HepG2 (cell line): ENCODE results near the gene FAM222B. TPM values are rescaled to one million over a fixed set of nuclear protein-coding genes. Genes with fewer than 3 reads are reported as not detected.
A peak's percentile ranks its signal among the peaks of the same experiment; 100 is the strongest.

Experiments
- BHLHE40 ChIP-seq: IDR thresholded peaks from 2 replicates; pipeline ENCODE4 v1.6.1; 2011; ENCODE audit warnings: low read length, improper control_type of control experiment
- CCAR2 ChIP-seq: fragments of 200-400 bp; formaldehyde crosslinking; optimal IDR thresholded peaks from 2 replicates; pipeline ENCODE3; 2018; ENCODE audit warnings: low read depth, mild to moderate bottlenecking, low read length, moderate library complexity
- CCDC6 ChIP-seq: sonication (generic); formaldehyde crosslinking; IDR thresholded peaks from 2 replicates; pipeline ENCODE4 v1.8.1; 2022; ENCODE audit warnings: mild to moderate bottlenecking, missing genetic modification reagents, moderate library complexity
- CENPT ChIP-seq: sonication (generic); formaldehyde crosslinking; IDR thresholded peaks from 2 replicates; pipeline ENCODE4 v1.8.0; 2022; ENCODE audit warnings: low read depth, mild to moderate bottlenecking, moderate library complexity, missing genetic modification reagents
- FOSL1 ChIP-seq: sonication (generic); formaldehyde crosslinking; IDR thresholded peaks from 2 replicates; pipeline ENCODE4 v1.9.0; 2021; ENCODE audit warnings: missing genetic modification reagents, borderline replicate concordance
- GATA4 ChIP-seq: sonication (generic); IDR thresholded peaks from 2 replicates; pipeline ENCODE4 v1.6.1; 2016; ENCODE audit warnings: antibody characterized with exemption, low read depth, borderline replicate concordance
- NFE2L2 ChIP-seq: fragments of 150-350 bp; IDR thresholded peaks from 2 replicates; pipeline ENCODE4 v1.6.1; 2014; ENCODE audit warnings: low read length
- PRPF4 ChIP-seq: fragments of 200-400 bp; formaldehyde crosslinking; IDR thresholded peaks from 2 replicates; pipeline ENCODE4 v1.6.1; 2016; ENCODE audit warnings: low read length, low read depth; ENCODE audit not compliant: poor library complexity, severe bottlenecking
- SSRP1 ChIP-seq: IDR thresholded peaks from 2 replicates; pipeline ENCODE4 v1.6.1; 2016; ENCODE audit warnings: control low read depth
- TBX2 ChIP-seq: sonication (generic); formaldehyde crosslinking; IDR thresholded peaks from 2 replicates; pipeline ENCODE4 v1.5.0; 2020; ENCODE audit warnings: missing genetic modification reagents, mild to moderate bottlenecking, borderline replicate concordance
- XBP1 ChIP-seq: sonication (generic); formaldehyde crosslinking; IDR thresholded peaks from 2 replicates; pipeline ENCODE4 v1.5.0; 2020; ENCODE audit warnings: missing genetic modification reagents
- ZBTB42 ChIP-seq: sonication (generic); formaldehyde crosslinking; IDR thresholded peaks from 2 replicates; pipeline ENCODE4 v1.5.0; 2020; ENCODE audit warnings: mild to moderate bottlenecking, missing genetic modification reagents
- ZNF224 ChIP-seq: sonication (generic); formaldehyde crosslinking; IDR thresholded peaks from 2 replicates; pipeline ENCODE4 v1.5.0; 2020; ENCODE audit warnings: mild to moderate bottlenecking, missing genetic modification reagents
- ZNF598 ChIP-seq: sonication (generic); formaldehyde crosslinking; IDR thresholded peaks from 2 replicates; pipeline ENCODE4 v1.5.1; 2020; ENCODE audit warnings: mild to moderate bottlenecking, missing genetic modification reagents, borderline replicate concordance
- ZNF607 ChIP-seq: sonication (generic); formaldehyde crosslinking; IDR thresholded peaks from 2 replicates; pipeline ENCODE4 v1.5.1; 2020; ENCODE audit warnings: missing genetic modification reagents, mild to moderate bottlenecking, borderline replicate concordance
- ZNF644 ChIP-seq: IDR thresholded peaks from 2 replicates; pipeline ENCODE4 v1.6.1; 2016; ENCODE audit warnings: low read depth
- ZNF7 ChIP-seq: IDR thresholded peaks from 2 replicates; pipeline ENCODE4 v1.6.1; 2016; ENCODE audit warnings: missing biosample characterization, missing genetic modification reagents
- polyA plus RNA-seq, 8 experiments: library from polyadenylated mRNA; depleted of rRNA in 3 of 8; stranded (reverse) in 7 of 8; unstranded in 1 of 8; fragments of >200 nt; fragmentation: Illumina TruSeq in 4 of 8; extraction: Trizol in 4 of 8; gene quantifications; 2 replicates each; pipeline versions ENCODE4 v1.2.1 to v1.2.3, GENCODE V29; 2011 to 2016; ENCODE audit warnings: low read depth in 4 of 8, missing spikeins in 1 of 8, mixed read lengths in 1 of 8; ENCODE audit not compliant: insufficient read depth in 1 of 8
- total RNA-seq, 5 experiments: library from RNA; depleted of rRNA; stranded (reverse); fragments of >200 nt; fragmentation: Illumina TruSeq; extraction: Trizol; gene quantifications; 2 replicates each; pipeline ENCODE4 v1.2.3, GENCODE V29; 2016; ENCODE audit warnings: low read depth in 1 of 5
- TF ChIP-seq, protein P1 (sequence below): sonication (generic); formaldehyde crosslinking; IDR thresholded peaks from 2 replicates; pipeline ENCODE4 v1.5.1; 2020; ENCODE audit warnings: missing genetic modification reagents, mild to moderate bottlenecking, borderline replicate concordance
- TF ChIP-seq, protein P2 (sequence below): sonication (generic); formaldehyde crosslinking; IDR thresholded peaks from 2 replicates; pipeline ENCODE4 v1.4.0; 2020; ENCODE audit warnings: missing genetic modification reagents
- TF ChIP-seq, protein P3 (sequence below): sonication (generic); formaldehyde crosslinking; IDR thresholded peaks from 2 replicates; pipeline ENCODE4 v1.5.0; 2020; ENCODE audit warnings: mild to moderate bottlenecking, missing genetic modification reagents, borderline replicate concordance
- TF ChIP-seq, protein P4 (sequence below): sonication (generic); formaldehyde crosslinking; IDR thresholded peaks from 2 replicates; pipeline ENCODE4 v1.4.0; 2020; ENCODE audit warnings: mild to moderate bottlenecking, missing genetic modification reagents
- TF ChIP-seq, protein P5 (sequence below): IDR thresholded peaks from 2 replicates; pipeline ENCODE4 v1.6.1; 2016; ENCODE audit warnings: missing compliant biosample characterization, missing genetic modification reagents, borderline replicate concordance

The FAM222B gene
- total and polyA plus RNA-seq, 2 of the 13 experiments (the other 11 are each of a cell fraction or from before 2014, with no cell fraction given) = 3.5 to 7.3 TPM

DNA sequence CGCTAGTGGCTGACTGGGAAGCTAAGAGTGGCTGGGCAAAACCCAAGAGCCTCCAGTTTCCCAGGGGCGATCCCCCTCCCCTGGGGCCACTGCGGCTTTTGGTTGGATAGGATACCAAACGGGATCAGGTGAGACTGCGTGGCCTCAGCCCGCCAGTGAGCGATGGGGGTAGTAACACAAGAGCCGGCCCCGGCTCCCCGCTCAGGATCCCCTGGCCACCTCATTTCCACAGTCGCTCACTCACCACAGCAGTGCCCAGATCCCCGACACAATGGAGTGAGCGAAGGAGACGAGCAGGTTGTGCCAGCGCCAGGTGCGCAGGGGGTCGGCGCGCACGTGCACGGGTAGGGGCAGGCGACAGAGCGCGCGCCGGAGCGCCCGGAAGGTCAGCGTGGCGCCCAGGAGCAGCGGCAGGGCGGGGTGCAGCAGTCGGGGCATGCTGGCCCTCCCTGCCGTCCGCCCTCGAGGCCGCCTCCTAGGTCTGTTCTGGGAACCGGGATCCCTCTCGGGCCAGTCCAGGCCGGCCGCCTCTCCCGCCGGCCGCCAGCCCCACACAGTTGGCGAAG, 116.8 kb downstream of the FAM222B start (continued):
- TF ChIP-seq, protein P1, sequence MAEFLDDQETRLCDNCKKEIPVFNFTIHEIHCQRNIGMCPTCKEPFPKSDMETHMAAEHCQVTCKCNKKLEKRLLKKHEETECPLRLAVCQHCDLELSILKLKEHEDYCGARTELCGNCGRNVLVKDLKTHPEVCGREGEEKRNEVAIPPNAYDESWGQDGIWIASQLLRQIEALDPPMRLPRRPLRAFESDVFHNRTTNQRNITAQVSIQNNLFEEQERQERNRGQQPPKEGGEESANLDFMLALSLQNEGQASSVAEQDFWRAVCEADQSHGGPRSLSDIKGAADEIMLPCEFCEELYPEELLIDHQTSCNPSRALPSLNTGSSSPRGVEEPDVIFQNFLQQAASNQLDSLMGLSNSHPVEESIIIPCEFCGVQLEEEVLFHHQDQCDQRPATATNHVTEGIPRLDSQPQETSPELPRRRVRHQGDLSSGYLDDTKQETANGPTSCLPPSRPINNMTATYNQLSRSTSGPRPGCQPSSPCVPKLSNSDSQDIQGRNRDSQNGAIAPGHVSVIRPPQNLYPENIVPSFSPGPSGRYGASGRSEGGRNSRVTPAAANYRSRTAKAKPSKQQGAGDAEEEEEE = no peak
- TF ChIP-seq CCAR2 (no peak), ZBTB42 (CRISPR knock-in tag) (peak; percentile 42; the same call in 1 of the 2 replicates), CCDC6 (peak; percentile 47; the same call in 1 of the 2 replicates), BHLHE40 (peak; percentile 89), CENPT (CRISPR knock-in tag) (peak; percentile 94; the same call in 1 of the 2 replicates), PRPF4 (no peak), FOSL1 (CRISPR knock-in tag) (0 out of 2 replicates have a peak, but pooled peaks have one; percentile 6), ZNF607 (no peak; the same call in 1 of the 2 replicates), XBP1 (no peak), GATA4 (no peak), TBX2 (CRISPR knock-in tag) (peak; percentile 69), ZNF598 (peak; percentile 40; the same call in 1 of the 2 replicates), ZNF224 (CRISPR knock-in tag) (0 out of 2 replicates have a peak, but pooled peaks have one; percentile 20), ZNF644 (CRISPR knock-in tag) (no peak), SSRP1 (CRISPR knock-in tag) (no peak; the same call in 1 of the 2 replicates), ZNF7 (CRISPR knock-in tag) (no peak), NFE2L2 (no peak)
- TF ChIP-seq, protein P2, sequence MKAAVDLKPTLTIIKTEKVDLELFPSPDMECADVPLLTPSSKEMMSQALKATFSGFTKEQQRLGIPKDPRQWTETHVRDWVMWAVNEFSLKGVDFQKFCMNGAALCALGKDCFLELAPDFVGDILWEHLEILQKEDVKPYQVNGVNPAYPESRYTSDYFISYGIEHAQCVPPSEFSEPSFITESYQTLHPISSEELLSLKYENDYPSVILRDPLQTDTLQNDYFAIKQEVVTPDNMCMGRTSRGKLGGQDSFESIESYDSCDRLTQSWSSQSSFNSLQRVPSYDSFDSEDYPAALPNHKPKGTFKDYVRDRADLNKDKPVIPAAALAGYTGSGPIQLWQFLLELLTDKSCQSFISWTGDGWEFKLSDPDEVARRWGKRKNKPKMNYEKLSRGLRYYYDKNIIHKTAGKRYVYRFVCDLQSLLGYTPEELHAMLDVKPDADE (CRISPR knock-in tag) = 0 out of 2 replicates have a peak, but pooled peaks have one; percentile 80
- TF ChIP-seq, protein P3, sequence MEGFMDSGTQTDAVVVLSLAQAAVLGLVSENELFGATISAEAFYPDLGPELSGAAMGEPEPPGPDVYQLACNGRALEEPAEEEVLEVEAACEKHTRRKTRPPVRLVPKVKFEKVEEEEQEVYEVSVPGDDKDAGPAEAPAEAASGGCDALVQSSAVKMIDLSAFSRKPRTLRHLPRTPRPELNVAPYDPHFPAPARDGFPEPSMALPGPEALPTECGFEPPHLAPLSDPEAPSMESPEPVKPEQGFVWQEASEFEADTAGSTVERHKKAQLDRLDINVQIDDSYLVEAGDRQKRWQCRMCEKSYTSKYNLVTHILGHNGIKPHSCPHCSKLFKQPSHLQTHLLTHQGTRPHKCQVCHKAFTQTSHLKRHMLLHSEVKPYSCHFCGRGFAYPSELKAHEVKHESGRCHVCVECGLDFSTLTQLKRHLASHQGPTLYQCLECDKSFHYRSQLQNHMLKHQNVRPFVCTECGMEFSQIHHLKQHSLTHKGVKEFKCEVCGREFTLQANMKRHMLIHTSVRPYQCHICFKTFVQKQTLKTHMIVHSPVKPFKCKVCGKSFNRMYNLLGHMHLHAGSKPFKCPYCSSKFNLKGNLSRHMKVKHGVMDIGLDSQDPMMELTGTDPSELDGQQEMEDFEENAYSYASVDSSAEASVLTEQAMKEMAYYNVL (CRISPR knock-in tag) = 0 out of 2 replicates have a peak, but pooled peaks have one; percentile 9
- TF ChIP-seq, protein P4, sequence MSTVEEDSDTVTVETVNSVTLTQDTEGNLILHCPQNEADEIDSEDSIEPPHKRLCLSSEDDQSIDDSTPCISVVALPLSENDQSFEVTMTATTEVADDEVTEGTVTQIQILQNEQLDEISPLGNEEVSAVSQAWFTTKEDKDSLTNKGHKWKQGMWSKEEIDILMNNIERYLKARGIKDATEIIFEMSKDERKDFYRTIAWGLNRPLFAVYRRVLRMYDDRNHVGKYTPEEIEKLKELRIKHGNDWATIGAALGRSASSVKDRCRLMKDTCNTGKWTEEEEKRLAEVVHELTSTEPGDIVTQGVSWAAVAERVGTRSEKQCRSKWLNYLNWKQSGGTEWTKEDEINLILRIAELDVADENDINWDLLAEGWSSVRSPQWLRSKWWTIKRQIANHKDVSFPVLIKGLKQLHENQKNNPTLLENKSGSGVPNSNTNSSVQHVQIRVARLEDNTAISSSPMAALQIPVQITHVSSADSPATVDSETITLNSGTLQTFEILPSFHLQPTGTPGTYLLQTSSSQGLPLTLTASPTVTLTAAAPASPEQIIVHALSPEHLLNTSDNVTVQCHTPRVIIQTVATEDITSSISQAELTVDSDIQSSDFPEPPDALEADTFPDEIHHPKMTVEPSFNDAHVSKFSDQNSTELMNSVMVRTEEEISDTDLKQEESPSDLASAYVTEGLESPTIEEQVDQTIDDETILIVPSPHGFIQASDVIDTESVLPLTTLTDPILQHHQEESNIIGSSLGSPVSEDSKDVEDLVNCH = no peak
- TF ChIP-seq, protein P5, sequence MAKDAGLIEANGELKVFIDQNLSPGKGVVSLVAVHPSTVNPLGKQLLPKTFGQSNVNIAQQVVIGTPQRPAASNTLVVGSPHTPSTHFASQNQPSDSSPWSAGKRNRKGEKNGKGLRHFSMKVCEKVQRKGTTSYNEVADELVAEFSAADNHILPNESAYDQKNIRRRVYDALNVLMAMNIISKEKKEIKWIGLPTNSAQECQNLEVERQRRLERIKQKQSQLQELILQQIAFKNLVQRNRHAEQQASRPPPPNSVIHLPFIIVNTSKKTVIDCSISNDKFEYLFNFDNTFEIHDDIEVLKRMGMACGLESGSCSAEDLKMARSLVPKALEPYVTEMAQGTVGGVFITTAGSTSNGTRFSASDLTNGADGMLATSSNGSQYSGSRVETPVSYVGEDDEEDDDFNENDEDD (CRISPR knock-in tag) = peak; percentile 80; the same call in 1 of the 2 replicates
